K562 (cell line): Measurements from ENCODE around the gene TARBP1. TPM values are rescaled to one million over a fixed set of nuclear protein-coding genes. Genes with fewer than 3 reads are reported as not detected.
"Not testable (repeated sequence)": the region's sequence is repeated elsewhere in the genome, so short reads cannot be mapped to it uniquely, and the experiment has no call there.

Experiments
- ATAC-seq: fragments of 200-7000 bp; cut with Tn5 transposase; 3 replicates; pipeline ENCODE4 v1.9.1; 2020; ENCODE audit warnings: moderate library complexity
- BruUV-seq: library from RNA; stranded (reverse); fragments of 400-500 nt; replicated peaks from 2 replicates; lab custom pipeline; 2021; lab: Mats Ljungman, UMichigan
- CTCF ChIA-PET: fragments of 300-600 bp; formaldehyde crosslinking; extraction: SDS; loops from one replicate; lab custom pipeline; 2021; ENCODE audit warnings: low intra/inter-chr PET ratio; lab: Yijun Ruan, JAX
- POLR2A ChIA-PET: fragments of 300-600, 350-650 bp; sonication (Branson Sonifier 250); formaldehyde crosslinking; extraction: SDS; loops from one replicate; lab custom pipeline; 2021; ENCODE audit warnings: antibody characterized with exemption, inconsistent platforms; lab: Yijun Ruan, JAX
- DNase-seq, 4 experiments: peaks; one replicate each; pipeline versions ENCODE4 v3.0.0 to v3.0.0-alpha.2; 2011 to 2018; ENCODE audit warnings: low spot score in 3 of 4, mixed read lengths in 3 of 4; ENCODE audit errors: extremely low read depth in 1 of 4
- FAIRE-seq: peaks from 2 replicates; lab custom pipeline; 2011; peaks lifted over from hg19 to GRCh38; lab: Jason Lieb, UNC
- H2AFZ ChIP-seq: 2 replicates; pipeline ENCODE4 v1.6.0; 2011; ENCODE audit warnings: low read depth, low read length, control low read depth, inconsistent platforms
- H3K27ac ChIP-seq: fragments of 200-600 bp; 3 replicates; pipeline ENCODE4 v1.8.0; 2011; ENCODE audit warnings: low read depth, mild to moderate bottlenecking, control low read depth, inconsistent platforms, low read length, moderate library complexity, mixed read lengths; ENCODE audit errors: extremely low read depth
- H3K27me3 ChIP-seq, 2 experiments: fragments of 300-600 bp in 1 of 2; 2 replicates in 1 of 2; 3 replicates in 1 of 2; pipeline versions ENCODE4 v1.6.0 to v1.8.0; 2011; ENCODE audit warnings: inconsistent platforms in 2 of 2, low read length in 2 of 2, mild to moderate bottlenecking in 1 of 2, mixed read lengths in 1 of 2, moderate library complexity in 1 of 2; ENCODE audit not compliant: control insufficient read depth in 2 of 2, insufficient read depth in 2 of 2
- H3K36me3 ChIP-seq: fragments of 300-600 bp; 3 replicates; pipeline ENCODE4 v1.8.0; 2011; ENCODE audit warnings: mild to moderate bottlenecking, low read length, inconsistent platforms; ENCODE audit not compliant: control insufficient read depth, insufficient read depth
- H3K4me1 ChIP-seq, 2 experiments: fragments of 200-600 bp in 1 of 2; replicated peaks in 1 of 2; 2 replicates in 1 of 2; 3 replicates in 1 of 2; pipeline versions ENCODE4 v1.5.1 to v1.8.0; 2011; ENCODE audit warnings: inconsistent platforms in 2 of 2, low read length in 2 of 2, mild to moderate bottlenecking in 1 of 2, mixed read lengths in 1 of 2, moderate library complexity in 1 of 2; ENCODE audit not compliant: control insufficient read depth in 2 of 2, insufficient read depth in 2 of 2
- H3K4me2 ChIP-seq: 2 replicates; pipeline ENCODE4 v1.6.1; 2011; ENCODE audit warnings: low read length, control low read depth, inconsistent platforms, mixed read lengths; ENCODE audit not compliant: insufficient read depth
- H3K4me3 ChIP-seq: fragments of 200-600 bp; sonication (generic), shearing (Covaris generic); 2 replicates; pipeline ENCODE4 v1.5.1; 2016; ENCODE audit warnings: control low read depth, inconsistent platforms
- H3K79me2 ChIP-seq: fragments of 200-600 bp; 3 replicates; pipeline ENCODE4 v1.8.0; 2011; ENCODE audit warnings: low read length, inconsistent platforms; ENCODE audit not compliant: control insufficient read depth, insufficient read depth
- H3K9ac ChIP-seq, 2 experiments: 2 replicates each; pipeline versions ENCODE4 v1.6.0 to v1.6.1; 2011; ENCODE audit warnings: low read depth in 2 of 2, low read length in 2 of 2, control low read depth in 1 of 2, inconsistent platforms in 1 of 2, mild to moderate bottlenecking in 1 of 2, mixed read lengths in 1 of 2; ENCODE audit not compliant: insufficient read depth in 1 of 2
- H3K9me1 ChIP-seq: one replicate; pipeline ENCODE4 v1.6.0; 2011; ENCODE audit warnings: inconsistent platforms, mild to moderate bottlenecking, low read length, moderate library complexity; ENCODE audit not compliant: control insufficient read depth, insufficient read depth
- H3K9me3 ChIP-seq: replicated peaks from 2 replicates; pipeline ENCODE4 v1.5.1; 2011; ENCODE audit warnings: low read depth, low read length, inconsistent platforms; ENCODE audit not compliant: control insufficient read depth, insufficient read depth
- H4K20me1 ChIP-seq: replicated peaks from 2 replicates; pipeline ENCODE4 v1.6.1; 2011; ENCODE audit warnings: low read length, inconsistent platforms, mixed read lengths; ENCODE audit not compliant: control insufficient read depth, insufficient read depth
- ATF7 ChIP-seq: fragments of 450-650 bp; IDR thresholded peaks from 2 replicates; pipeline ENCODE4 v1.7.1; 2014; ENCODE audit warnings: mild to moderate bottlenecking, moderate library complexity
- TCF3 ChIP-seq: sonication (generic); formaldehyde crosslinking; IDR thresholded peaks from 2 replicates; pipeline ENCODE4 v1.4.0; 2020; ENCODE audit warnings: mild to moderate bottlenecking, missing genetic modification reagents
- UBTF ChIP-seq, 2 experiments: IDR thresholded peaks; 2 replicates each; pipeline ENCODE4 v1.6.1; 2012; ENCODE audit warnings: improper control_type of control experiment in 2 of 2, low read depth in 2 of 2, low read length in 2 of 2, borderline replicate concordance in 1 of 2
- ZBTB5 ChIP-seq: fragments of 450-650 bp; IDR thresholded peaks from 2 replicates; pipeline ENCODE4 v1.6.1; 2017; ENCODE audit warnings: antibody characterized with exemption
- ZBTB9 ChIP-seq: fragments of 450-650 bp; formaldehyde crosslinking; IDR thresholded peaks from 2 replicates; pipeline ENCODE4 v1.4.0; 2020; ENCODE audit warnings: mild to moderate bottlenecking, moderate library complexity
- ZNF121 ChIP-seq: sonication (generic); formaldehyde crosslinking; conservative IDR thresholded peaks from 2 replicates; pipeline ENCODE4 v1.8.0; 2022; ENCODE audit warnings: missing genetic modification reagents
- ZNF274 ChIP-seq: IDR thresholded peaks from 2 replicates; pipeline ENCODE4 v1.6.1; 2011; ENCODE audit warnings: low read depth, mild to moderate bottlenecking, low read length, moderate library complexity, borderline replicate concordance
- WGBS: fragments of 100-300 bp; shearing (Covaris generic); methylation state at CpG from one replicate; pipeline ENCODE4 v1.1.6; 2016; ENCODE audit warnings: low coverage, mixed read lengths; ENCODE audit not compliant: insufficient coverage; ENCODE audit errors: missing lambda C conversion rate; 5-methylcytosine and 5-hydroxymethylcytosine counted together
- in situ Hi-C: fragments of 300-500 bp; cut with MboI; formaldehyde crosslinking; loops from 4 replicates; pipeline ENCODE4 v1.15.0; 2018; ENCODE audit warnings: inconsistent platforms, mixed read lengths
- intact Hi-C: fragments of 100-400 bp; cut with micrococcal nuclease; formaldehyde crosslinking; loops from 2 replicates; pipeline ENCODE4 v1.14.2; 2022
- polyA plus RNA-seq, 8 experiments: library from polyadenylated mRNA; depleted of rRNA in 4 of 8; stranded (reverse) in 5 of 8; unstranded in 3 of 8; fragments of >200 nt; fragmentation: Nextera tagmentation in 2 of 8; fragmentation: Illumina TruSeq in 1 of 8; extraction: Ambion mirVana in 2 of 8; extraction: Trizol in 1 of 8; gene quantifications; 2 replicates each; pipeline versions ENCODE4 v1.2.1 to v1.2.3, GENCODE V29; 2011 to 2014; ENCODE audit warnings: inconsistent platforms in 1 of 8, missing spikeins in 1 of 8
- total RNA-seq, 7 experiments: library from RNA; depleted of rRNA in 6 of 7; stranded (reverse); fragments of >200 nt in 6 of 7; fragmentation: Illumina TruSeq in 2 of 7; extraction: Trizol in 2 of 7; gene quantifications; 2 replicates each; pipeline versions ENCODE4 v1.2.1 to v1.2.3, GENCODE V29; 2011 to 2021; ENCODE audit warnings: low replicate concordance in 1 of 7

The TARBP1 gene
- total and polyA plus RNA-seq, 9 of the 15 experiments (the other 6 are each of a cell fraction or from before 2014, with no cell fraction given) = 8.8 to 48.0 (median 22.9) TPM

GRCh38 chr1:234357831-234358230 is 121.1 kb downstream of the TARBP1 start:
- Histone ChIP-seq H3K36me3 (no peaks in the 10 kb centered on the region), H2AFZ (no peak overlapping the region), H3K4me1 (peaks cover 5 to 27% of the 10 kb centered on the region in 2 experiments; a peak in 3 of 5 replicates), H3K79me2 (no peaks in the 10 kb centered on the region), H3K27me3 (no peaks in the 10 kb centered on the region), H3K9ac (no peak overlapping the region), H3K9me3 (0 out of 2 replicates have a peak, but pooled peaks cover 3% of the 10 kb centered on the region), H3K9me1 (no peaks in the 10 kb centered on the region), H4K20me1 (no peaks in the 10 kb centered on the region), H3K27ac (no peak overlapping the region), H3K4me2 (no peak overlapping the region), H3K4me3 (no peak overlapping the region)
- DNase-seq (no peak), FAIRE-seq (no peak), ATAC-seq (no peak)
- TF ChIP-seq TCF3 (CRISPR knock-in tag) (no peak), ZBTB9 (no peak), ZBTB5 (no peak), UBTF (IDR thresholded peaks at IDR 0.05; ENCODE audit: borderline replicate concordance in 1 of 2, low read depth in 2 of 2, low read length in 2 of 2) (no peak), ZNF121 (no peak), ZNF274 (no peak), ATF7 (no peak)
- in situ Hi-C loops (no loop called here), intact Hi-C loops (no loop called here)
- no TSS peak for BruUV-seq
- ChIA-PET POLR2A (interaction anchor here (0.6 to 1.3 kb wide), 2 partner anchors 10 to 755 kb away, joined by 3 read pairs; no protein-coding TSS in a partner anchor), CTCF (no interaction called here)

GRCh38 chr1:234356615-234357269 is 122.2 kb downstream of the TARBP1 start:
- DNase-seq, H3K27me3 ChIP-seq, in situ Hi-C loops, H4K20me1 ChIP-seq, CTCF ChIA-PET, H3K4me3 ChIP-seq, H3K4me2 ChIP-seq, H3K79me2 ChIP-seq, H3K9me1 ChIP-seq, H3K9me3 ChIP-seq, BruUV-seq, H3K36me3 ChIP-seq, intact Hi-C loops, ATAC-seq, H3K27ac ChIP-seq, H3K9ac ChIP-seq, FAIRE-seq, H2AFZ ChIP-seq: not testable (repeated sequence)
- POLR2A ChIA-PET = interaction anchor here (1.0 to 1.3 kb wide), 2 partner anchors 11 to 17 kb away, joined by 3 read pairs; partner anchors contain the start of gene COA6
- H3K4me1 ChIP-seq = peaks cover 5 to 24% of the 10 kb centered on the region in 2 experiments; a peak in 3 of 5 replicates
- WGBS = 85% methylated on average over 35 of the region's 35 CpGs
